ENCODE results near the gene CFAP53. TPM values are rescaled to one million over a fixed set of nuclear protein-coding genes. Genes with fewer than 3 reads are reported as not detected.

The CFAP53 gene
- total RNA-seq, 6 donors from 2014 or later: 0.34 to 13.6 (median 2.0) TPM

- no peak overlapping the region for H3K4me3 ChIP-seq
- 98 to 100% methylated on average over 8 to 13 of the region's 13 CpGs for WGBS, 2 donors
- H3K27me3 ChIP-seq: no peaks in the 10 kb centered on the region
- peaks cover 7 to 39% (median 32%) of the 10 kb centered on the region in 4 donors for H3K36me3 ChIP-seq
- H3K4me1 ChIP-seq: peaks cover 17 to 37% (median 24%) of the 10 kb centered on the region in 4 donors
- DNase-seq (peak in 1 of 2 donors; percentile 82), ATAC-seq (ENCODE audit: low FRiP score in 2 of 2) (no peak)
- TF ChIP-seq POLR2AphosphoS5 (IDR thresholded peaks at IDR 0.05) (no peak), POLR2A (IDR thresholded peaks at IDR 0.05) (no peak), EP300 (IDR thresholded peaks at IDR 0.05) (no peak)
- TF ChIP-seq, protein P1, sequence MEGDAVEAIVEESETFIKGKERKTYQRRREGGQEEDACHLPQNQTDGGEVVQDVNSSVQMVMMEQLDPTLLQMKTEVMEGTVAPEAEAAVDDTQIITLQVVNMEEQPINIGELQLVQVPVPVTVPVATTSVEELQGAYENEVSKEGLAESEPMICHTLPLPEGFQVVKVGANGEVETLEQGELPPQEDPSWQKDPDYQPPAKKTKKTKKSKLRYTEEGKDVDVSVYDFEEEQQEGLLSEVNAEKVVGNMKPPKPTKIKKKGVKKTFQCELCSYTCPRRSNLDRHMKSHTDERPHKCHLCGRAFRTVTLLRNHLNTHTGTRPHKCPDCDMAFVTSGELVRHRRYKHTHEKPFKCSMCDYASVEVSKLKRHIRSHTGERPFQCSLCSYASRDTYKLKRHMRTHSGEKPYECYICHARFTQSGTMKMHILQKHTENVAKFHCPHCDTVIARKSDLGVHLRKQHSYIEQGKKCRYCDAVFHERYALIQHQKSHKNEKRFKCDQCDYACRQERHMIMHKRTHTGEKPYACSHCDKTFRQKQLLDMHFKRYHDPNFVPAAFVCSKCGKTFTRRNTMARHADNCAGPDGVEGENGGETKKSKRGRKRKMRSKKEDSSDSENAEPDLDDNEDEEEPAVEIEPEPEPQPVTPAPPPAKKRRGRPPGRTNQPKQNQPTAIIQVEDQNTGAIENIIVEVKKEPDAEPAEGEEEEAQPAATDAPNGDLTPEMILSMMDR (IDR thresholded peaks at IDR 0.05): no peak
- peak overlapping the region in 1 of 4 donors; percentile 9 for H3K27ac ChIP-seq
- no peaks in the 10 kb centered on the region for H3K9me3 ChIP-seq
Measured at GRCh38 chr18:50285071-50285470, 18.8 kb upstream of the CFAP53 start.

DNA sequence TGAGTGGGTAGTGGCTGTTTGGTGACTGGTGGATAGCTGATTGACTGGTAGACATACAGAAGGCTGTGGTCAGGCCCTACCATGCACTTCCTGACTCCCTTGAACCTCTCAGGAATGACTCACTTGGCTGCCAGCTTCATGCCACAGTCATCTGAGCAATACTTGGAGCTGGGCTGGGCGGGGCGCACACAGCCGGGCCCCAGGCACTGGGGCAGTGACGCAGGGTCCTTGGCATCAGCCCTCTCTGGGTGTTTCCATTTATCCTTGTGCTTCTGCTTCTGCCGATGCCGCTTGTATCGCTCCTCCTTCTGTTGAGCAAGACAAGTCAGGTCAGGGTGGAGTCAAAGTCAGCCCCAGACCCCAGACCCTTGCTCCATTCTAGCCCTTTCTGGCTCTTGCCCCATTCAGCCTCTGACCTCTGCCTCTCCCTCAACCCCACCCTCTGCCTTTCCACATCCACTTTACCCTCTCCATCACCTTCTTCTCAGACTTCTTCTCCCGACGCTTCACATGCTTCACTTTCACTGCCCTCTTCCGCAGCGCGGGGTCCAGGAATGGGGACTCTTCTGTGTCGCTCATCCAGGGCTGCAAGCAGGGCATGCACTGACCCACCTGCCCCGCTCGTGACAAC lies 18.1 kb upstream of the CFAP53 start:
- Histone ChIP-seq H3K27me3 (no peaks in the 10 kb centered on the region), H3K4me3 (no peak overlapping the region), H3K36me3 (peaks cover 7 to 43% (median 32%) of the 10 kb centered on the region in 4 donors), H3K4me1 (peaks cover 24 to 44% (median 30%) of the 10 kb centered on the region in 4 donors), H3K27ac (no peak overlapping the region), H3K9me3 (no peaks in the 10 kb centered on the region)
- no peak for TF ChIP-seq EP300 (IDR thresholded peaks at IDR 0.05)
- TF ChIP-seq POLR2A (IDR thresholded peaks at IDR 0.05): no peak
- ATAC-seq (ENCODE audit: low FRiP score in 2 of 2) (no peak), DNase-seq (peak in 1 of 2 donors; percentile 75)
- WGBS, 2 donors: 92 to 95% methylated on average over 15 of the region's 15 CpGs

- Histone ChIP-seq H3K9me3 (no peaks in the 10 kb centered on the region), H3K27ac (no peak overlapping the region), H3K4me3 (no peak overlapping the region), H3K36me3 (peaks cover 7 to 43% (median 35%) of the 10 kb centered on the region in 4 donors), H3K4me1 (peaks cover 28 to 48% (median 33%) of the 10 kb centered on the region in 4 donors), H3K27me3 (no peaks in the 10 kb centered on the region)
- ATAC-seq (ENCODE audit: low FRiP score in 2 of 2) (no peak), DNase-seq (peak in 1 of 2 donors; percentile 48)
- TF ChIP-seq EP300 (IDR thresholded peaks at IDR 0.05) (no peak), POLR2A (IDR thresholded peaks at IDR 0.05) (no peak), POLR2AphosphoS5 (IDR thresholded peaks at IDR 0.05) (no peak)
- TF ChIP-seq, protein P1 (IDR thresholded peaks at IDR 0.05): no peak
- 89 to 94% methylated on average over 23 to 29 of the region's 29 CpGs for WGBS, 2 donors
Measured at GRCh38 chr18:50283469-50284209, 17.3 kb upstream of the CFAP53 start.

- peak overlapping the region in 1 of 4 donors; percentile 98 for H3K27ac ChIP-seq
- no peaks in the 10 kb centered on the region for H3K9me3 ChIP-seq
- ATAC-seq (ENCODE audit: low FRiP score in 2 of 2) (no peak), DNase-seq (peak in 1 of 2 donors; percentile 84)
- H3K27me3 ChIP-seq: no peaks in the 10 kb centered on the region
- TF ChIP-seq, protein P1 (IDR thresholded peaks at IDR 0.05): no peak
- no peak for TF ChIP-seq EP300 (IDR thresholded peaks at IDR 0.05)
- TF ChIP-seq POLR2AphosphoS5 (IDR thresholded peaks at IDR 0.05): no peak
- whole genome bisulfite sequencing, 2 donors: 92 to 93% methylated on average over 35 to 42 of the region's 42 CpGs
- peaks cover 24 to 43% (median 32%) of the 10 kb centered on the region in 4 donors for H3K4me1 ChIP-seq
- peaks cover 7 to 48% (median 35%) of the 10 kb centered on the region in 4 donors for H3K36me3 ChIP-seq
- H3K4me3 ChIP-seq: peak overlapping the region in 2 of 4 donors; percentile 63 to 81
Measured at GRCh38 chr18:50282521-50283335, 16.4 kb upstream of the CFAP53 start.
